Epithelial cell of proximal tubule (primary cell): ENCODE results near the gene CCDC148. TPM values are rescaled to one million over a fixed set of nuclear protein-coding genes. Genes with fewer than 3 reads are reported as not detected.
A peak's percentile ranks its signal among the peaks of the same experiment; 100 is the strongest.

Experiments
- DNase-seq: peaks from one replicate; pipeline ENCODE4 v3.0.0-alpha.2; 2011; ENCODE audit warnings: low read depth
- H3K4me3 ChIP-seq: 2 replicates; pipeline ENCODE4 v1.5.1; 2011; ENCODE audit warnings: low read depth, mild to moderate bottlenecking, low read length
- CTCF ChIP-seq: conservative IDR thresholded peaks from 2 replicates; pipeline ENCODE4 v1.5.1; 2012; ENCODE audit warnings: low read depth, mild to moderate bottlenecking, low read length
- total RNA-seq: library from RNA; depleted of rRNA; stranded (reverse); fragments of >200 nt; gene quantifications from 2 replicates; pipeline ENCODE4 v1.2.3, GENCODE V29; 2015

CCDC148 gene
- total RNA-seq, 1 donor from 2014 or later, result 0.86 TPM

GRCh38 chr2:158391876-158392275 lies 64.7 kb downstream of the CCDC148 start:
- no peak for TF ChIP-seq CTCF
- no peak for DNase-seq
- H3K4me3 ChIP-seq, result no peak overlapping the region

DNA sequence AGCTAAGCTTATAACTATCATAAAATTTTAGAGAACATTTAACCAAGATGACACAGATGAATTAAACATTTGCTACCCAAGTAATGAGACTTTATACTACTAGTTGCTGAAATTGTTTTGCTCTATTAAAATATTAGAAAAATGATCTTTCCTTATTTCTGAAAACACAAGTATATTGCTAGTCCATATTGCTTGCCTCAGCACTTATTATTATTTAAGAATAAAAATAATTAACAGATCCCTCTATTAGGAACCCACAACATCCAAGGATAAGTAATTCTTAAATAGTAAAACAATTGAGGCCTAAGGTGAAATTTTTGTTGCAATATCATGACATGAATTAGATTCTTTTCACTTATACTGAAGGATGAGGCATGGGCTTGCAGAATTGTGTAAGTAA lies 65.2 kb downstream of the CCDC148 start:
- no peak for TF ChIP-seq CTCF
- DNase-seq, result no peak
- no peak overlapping the region for H3K4me3 ChIP-seq

DNA sequence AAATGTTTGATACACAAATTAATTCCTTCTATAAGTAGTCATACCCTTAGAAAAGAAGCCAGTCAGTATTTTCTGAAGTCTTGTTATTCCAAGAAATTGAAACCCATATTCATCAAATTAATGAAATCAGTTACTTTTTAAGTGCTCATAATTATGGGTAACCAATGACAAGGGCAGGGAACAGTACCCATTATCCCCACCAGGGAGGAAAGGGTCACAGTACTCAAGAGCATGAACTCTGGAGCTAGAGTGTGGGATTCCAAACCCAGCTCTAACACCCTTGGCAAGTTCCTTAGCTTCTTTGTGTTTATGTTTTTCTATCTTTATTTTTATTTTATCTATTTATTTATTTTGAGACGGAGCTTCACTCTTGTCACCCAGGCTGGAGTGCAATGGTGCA lies 68.4 kb downstream of the CCDC148 start:
- no peak overlapping the region for H3K4me3 ChIP-seq
- no peak for DNase-seq
- no peak for TF ChIP-seq CTCF

- no peak for TF ChIP-seq CTCF
- H3K4me3 ChIP-seq, result no peak overlapping the region
- no peak for DNase-seq
Measured at GRCh38 chr2:158385646-158386045, 70.9 kb downstream of the CCDC148 start.

- DNase-seq, result no peak
- TF ChIP-seq CTCF, result no peak
- no peak overlapping the region for H3K4me3 ChIP-seq
Measured at GRCh38 chr2:158381978-158382377, 74.6 kb downstream of the CCDC148 start.

DNA sequence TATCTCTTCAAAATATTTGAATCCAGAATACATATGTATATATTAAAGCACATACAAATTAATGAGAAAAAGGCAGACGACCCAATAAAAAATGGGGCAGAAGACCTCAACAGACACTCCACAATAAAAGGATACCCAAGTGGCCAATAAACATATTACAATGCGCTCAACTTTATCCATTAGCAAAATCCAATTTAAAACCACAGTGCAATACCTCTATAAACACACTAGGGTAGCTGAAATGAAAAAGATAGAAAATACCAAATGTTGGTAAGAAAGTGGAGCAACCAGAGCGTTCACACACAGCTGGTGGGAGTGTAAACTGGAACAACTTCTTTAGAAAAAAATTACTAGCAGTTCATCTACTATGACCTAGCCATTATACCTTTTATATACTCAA lies 75.3 kb downstream of the CCDC148 start:
- TF ChIP-seq CTCF, result peak; percentile 4
- no peak for DNase-seq
- no peak overlapping the region for H3K4me3 ChIP-seq

- DNase-seq, result no peak
- no peak for TF ChIP-seq CTCF
- no peak overlapping the region for H3K4me3 ChIP-seq
Measured at GRCh38 chr2:158380746-158381145, 75.8 kb downstream of the CCDC148 start.
